Left ventricle myocardium inferior (tissue), 1 donor: ENCODE results near the gene CLN6. TPM values are rescaled to one million over a fixed set of nuclear protein-coding genes. Genes with fewer than 3 reads are reported as not detected.

Source experiments
- DNase-seq: peaks from one replicate; pipeline ENCODE4 v3.0.0-alpha.2; 2020
- H3K27ac ChIP-seq: fragments of 200-600 bp; replicated peaks from 2 replicates; pipeline ENCODE4 v1.8.0; 2021
- H3K27me3 ChIP-seq: fragments of 200-600 bp; 2 replicates; pipeline ENCODE4 v1.8.0; 2021; ENCODE audit warnings: low read depth
- H3K36me3 ChIP-seq: fragments of 200-600 bp; 2 replicates; pipeline ENCODE4 v1.8.0; 2021
- H3K4me1 ChIP-seq: fragments of 200-600 bp; 2 replicates; pipeline ENCODE4 v1.8.0; 2021
- H3K4me3 ChIP-seq: fragments of 200-600 bp; 2 replicates; pipeline ENCODE4 v1.8.0; 2021; ENCODE audit warnings: mild to moderate bottlenecking, moderate library complexity
- H3K9me3 ChIP-seq: fragments of 200-600 bp; replicated peaks from 2 replicates; pipeline ENCODE4 v1.8.0; 2021
- intact Hi-C: fragments of 100-400 bp; cut with micrococcal nuclease; formaldehyde crosslinking; loops from one replicate; pipeline ENCODE4 v1.11.0; 2022
- total RNA-seq: library from RNA; stranded (reverse); fragmentation: NEBNext Ultra II Directional; extraction: Animal tissue kit (Norgen Biotek cat#: 25700); gene quantifications from one replicate; pipeline ENCODE4 v1.2.1, GENCODE V29; 2021
- TF ChIP-seq, protein P1 (sequence below): fragments of 200-600 bp; IDR thresholded peaks from 2 replicates; pipeline ENCODE4 v1.8.0; 2021; ENCODE audit warnings: antibody characterized with exemption, mild to moderate bottlenecking, borderline replicate concordance
- donor health status: DM: no; HTN: yes; CAD: no; lungs with severe emphysema.

CLN6 gene
- total RNA-seq, 1 donor from 2014 or later = 6.6 TPM

DNA sequence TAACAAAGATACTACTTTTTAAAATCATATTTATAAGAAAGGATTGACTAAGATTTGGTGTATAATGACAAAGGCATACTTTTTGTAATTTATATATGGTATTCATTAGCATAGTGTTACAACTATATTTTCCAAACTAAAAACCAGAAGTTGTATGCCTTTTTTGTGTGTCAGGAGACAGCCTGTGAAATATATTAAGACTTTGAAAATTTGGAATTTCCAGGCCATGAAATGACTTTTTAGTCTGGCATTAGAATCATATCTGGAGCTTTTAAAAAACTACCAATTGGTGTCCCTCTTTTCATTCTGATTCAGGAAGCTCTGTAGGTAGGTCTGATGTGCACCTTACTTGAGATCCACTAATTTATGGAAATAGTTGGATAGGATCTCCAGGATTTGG, 66.3 kb downstream of the CLN6 start:
- no peak for DNase-seq
- H3K27me3 ChIP-seq = no peaks in the 10 kb centered on the region
- no peak overlapping the region for H3K4me3 ChIP-seq
- H3K36me3 ChIP-seq = peaks cover 49% of the 10 kb centered on the region
- no peaks in the 10 kb centered on the region for H3K9me3 ChIP-seq
- no peak overlapping the region for H3K27ac ChIP-seq
- TF ChIP-seq, protein P1, sequence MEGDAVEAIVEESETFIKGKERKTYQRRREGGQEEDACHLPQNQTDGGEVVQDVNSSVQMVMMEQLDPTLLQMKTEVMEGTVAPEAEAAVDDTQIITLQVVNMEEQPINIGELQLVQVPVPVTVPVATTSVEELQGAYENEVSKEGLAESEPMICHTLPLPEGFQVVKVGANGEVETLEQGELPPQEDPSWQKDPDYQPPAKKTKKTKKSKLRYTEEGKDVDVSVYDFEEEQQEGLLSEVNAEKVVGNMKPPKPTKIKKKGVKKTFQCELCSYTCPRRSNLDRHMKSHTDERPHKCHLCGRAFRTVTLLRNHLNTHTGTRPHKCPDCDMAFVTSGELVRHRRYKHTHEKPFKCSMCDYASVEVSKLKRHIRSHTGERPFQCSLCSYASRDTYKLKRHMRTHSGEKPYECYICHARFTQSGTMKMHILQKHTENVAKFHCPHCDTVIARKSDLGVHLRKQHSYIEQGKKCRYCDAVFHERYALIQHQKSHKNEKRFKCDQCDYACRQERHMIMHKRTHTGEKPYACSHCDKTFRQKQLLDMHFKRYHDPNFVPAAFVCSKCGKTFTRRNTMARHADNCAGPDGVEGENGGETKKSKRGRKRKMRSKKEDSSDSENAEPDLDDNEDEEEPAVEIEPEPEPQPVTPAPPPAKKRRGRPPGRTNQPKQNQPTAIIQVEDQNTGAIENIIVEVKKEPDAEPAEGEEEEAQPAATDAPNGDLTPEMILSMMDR = no peak
- H3K4me1 ChIP-seq = peaks cover 3% of the 10 kb centered on the region
- intact Hi-C loops = no loop called here

DNA sequence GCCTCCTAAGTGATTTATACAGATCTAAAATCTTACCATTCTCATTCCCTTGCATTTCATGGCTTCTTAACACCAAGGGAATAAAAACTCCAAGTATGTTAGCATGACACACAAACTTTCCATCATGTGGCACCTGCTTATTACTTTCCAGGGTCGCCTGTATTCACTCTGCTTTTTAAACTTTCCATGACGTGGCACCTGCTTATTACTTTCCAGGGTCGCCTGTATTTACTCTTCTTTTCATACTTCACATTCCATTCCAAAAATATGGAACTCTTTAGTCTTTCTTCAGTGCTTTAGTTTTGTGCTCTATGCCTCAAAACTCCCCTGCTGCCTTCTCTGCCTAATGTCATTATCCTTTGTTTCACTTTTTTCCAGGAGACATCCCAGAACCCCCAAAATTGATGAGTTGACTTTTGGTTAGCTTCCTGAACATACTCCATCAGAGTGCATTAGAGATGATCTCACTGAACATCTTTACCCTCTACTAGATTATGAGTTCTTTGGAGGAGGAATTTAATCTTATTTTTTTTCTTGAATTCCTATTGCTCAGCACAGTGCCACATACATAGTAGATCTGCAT, 71.4 kb downstream of the CLN6 start:
- intact Hi-C loops = no loop called here
- TF ChIP-seq, protein P1 = no peak
- peaks cover 42% of the 10 kb centered on the region for H3K36me3 ChIP-seq
- no peak overlapping the region for H3K27ac ChIP-seq
- no peak overlapping the region for H3K4me3 ChIP-seq
- H3K27me3 ChIP-seq = no peaks in the 10 kb centered on the region
- no peak for DNase-seq
- peaks cover 19% of the 10 kb centered on the region for H3K4me1 ChIP-seq
- H3K9me3 ChIP-seq = no peaks in the 10 kb centered on the region

DNA sequence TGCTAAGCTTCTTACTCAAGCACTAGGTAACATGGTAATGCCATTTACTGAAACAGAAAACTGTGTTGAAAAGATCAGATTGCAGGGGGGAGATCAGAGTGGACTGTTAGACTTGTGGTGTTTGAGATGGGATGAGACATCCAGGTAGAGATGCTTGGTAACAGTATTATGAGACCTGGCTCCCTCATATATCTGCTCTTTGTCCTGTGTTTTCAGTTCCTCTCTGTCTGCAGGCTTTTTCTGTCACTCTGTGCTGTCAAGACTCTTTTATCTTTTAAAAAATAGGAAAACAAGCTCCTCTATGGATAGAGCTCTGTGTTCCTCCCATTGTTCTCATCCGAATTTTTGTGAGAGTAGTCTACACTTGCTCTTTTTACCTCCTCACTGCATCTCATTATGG, 72.5 kb downstream of the CLN6 start:
- Histone ChIP-seq H3K36me3 (peaks cover 34% of the 10 kb centered on the region), H3K9me3 (no peaks in the 10 kb centered on the region), H3K4me3 (no peak overlapping the region), H3K4me1 (peaks cover 19% of the 10 kb centered on the region), H3K27ac (no peak overlapping the region), H3K27me3 (no peaks in the 10 kb centered on the region)
- TF ChIP-seq, protein P1 = no peak
- no peak for DNase-seq
- intact Hi-C loops = no loop called here

Other genes with a start within 250 kb of the CLN6 start
- 29.9 TPM for gene PIAS1, start 175.4 kb downstream of the CLN6 start, total RNA-seq
- gene CALML4, start 24.4 kb downstream of the CLN6 start, total RNA-seq = 0.91 TPM
- gene FEM1B, start 48.0 kb upstream of the CLN6 start, total RNA-seq = 46.7 TPM
- gene ITGA11, start 202.4 kb upstream of the CLN6 start, total RNA-seq = 31.4 TPM